Endothelial cell (in vitro differentiated cells): Measurements from ENCODE around the gene CCT2. TPM values are rescaled to one million over a fixed set of nuclear protein-coding genes. Genes with fewer than 3 reads are reported as not detected.

ENCODE experiments used
- DNase-seq: peaks from one replicate; pipeline ENCODE4 v3.0.0; 2021; ENCODE audit warnings: low spot score
- H3K27ac Mint-ChIP-seq: one replicate; pipeline ENCODE4 v1.8.0; 2021; ENCODE audit warnings: mixed read lengths, inconsistent platforms; ENCODE audit not compliant: unreplicated experiment
- H3K27me3 Mint-ChIP-seq: one replicate; pipeline ENCODE4 v1.8.0; 2021; ENCODE audit warnings: mild to moderate bottlenecking, moderate library complexity, mixed read lengths, inconsistent platforms; ENCODE audit not compliant: unreplicated experiment
- H3K36me3 Mint-ChIP-seq: one replicate; pipeline ENCODE4 v1.8.0; 2021; ENCODE audit warnings: mild to moderate bottlenecking, low read depth, mixed read lengths, inconsistent platforms; ENCODE audit not compliant: unreplicated experiment
- H3K4me1 Mint-ChIP-seq: one replicate; pipeline ENCODE4 v1.8.0; 2021; ENCODE audit warnings: mild to moderate bottlenecking, mixed read lengths, inconsistent platforms; ENCODE audit not compliant: unreplicated experiment
- H3K4me3 Mint-ChIP-seq: one replicate; pipeline ENCODE4 v1.8.0; 2021; ENCODE audit warnings: mild to moderate bottlenecking, mixed read lengths, inconsistent platforms; ENCODE audit not compliant: unreplicated experiment
- H3K9me3 Mint-ChIP-seq: one replicate; pipeline ENCODE4 v1.8.0; 2021; ENCODE audit warnings: mixed read lengths, inconsistent platforms; ENCODE audit not compliant: unreplicated experiment
- CTCF ChIP-seq: fragments of 200-600 bp; sonication (generic); IDR thresholded peaks from one replicate; pipeline ENCODE4 v1.5.0; 2021; ENCODE audit warnings: antibody characterized with exemption; ENCODE audit not compliant: unreplicated experiment
- total RNA-seq: library from RNA; stranded (reverse); fragmentation: NEBNext Ultra II Directional; extraction: Animal tissue kit (Norgen Biotek cat#: 25700); gene quantifications from one replicate; pipeline ENCODE4 v1.2.1, GENCODE V29; 2021; ENCODE audit not compliant: unreplicated experiment

CCT2 gene
- total RNA-seq, 1 donor from 2014 or later: 153 TPM

- no peak for TF ChIP-seq CTCF
- Mint-ChIP-seq H3K9me3 (no peaks in the 10 kb centered on the region), H3K36me3 (peaks cover 12% of the 10 kb centered on the region), H3K4me1 (peaks cover 10% of the 10 kb centered on the region), H3K4me3 (no peak overlapping the region), H3K27me3 (no peaks in the 10 kb centered on the region), H3K27ac (no peak overlapping the region)
- DNase-seq: no peak
These were observed 15.2 kb upstream of the CCT2 start for GRCh38 chr12:69570000-69570516.

- no peaks in the 10 kb centered on the region for H3K9me3 Mint-ChIP-seq
- TF ChIP-seq CTCF: peak; percentile 77
- H3K27me3 Mint-ChIP-seq: no peaks in the 10 kb centered on the region
- H3K4me3 Mint-ChIP-seq: peak overlapping the region; percentile 17
- peaks cover 12% of the 10 kb centered on the region for H3K36me3 Mint-ChIP-seq
- DNase-seq: peak; percentile 59
- peaks cover 10% of the 10 kb centered on the region for H3K4me1 Mint-ChIP-seq
- H3K27ac Mint-ChIP-seq: no peak overlapping the region
These were observed 14.5 kb upstream of the CCT2 start for GRCh38 chr12:69570545-69571399.

GRCh38 chr12:69575346-69575745 lies 9.9 kb upstream of the CCT2 start:
- TF ChIP-seq CTCF: no peak
- Mint-ChIP-seq H3K9me3 (no peaks in the 10 kb centered on the region), H3K4me3 (no peak overlapping the region), H3K4me1 (no peaks in the 10 kb centered on the region), H3K27me3 (no peaks in the 10 kb centered on the region), H3K27ac (no peak overlapping the region), H3K36me3 (peaks cover 12% of the 10 kb centered on the region)
- no peak for DNase-seq

- no peak for DNase-seq
- Mint-ChIP-seq H3K9me3 (no peaks in the 10 kb centered on the region), H3K4me1 (no peaks in the 10 kb centered on the region), H3K27ac (no peak overlapping the region), H3K27me3 (peaks cover 3% of the 10 kb centered on the region), H3K36me3 (peaks cover 6% of the 10 kb centered on the region), H3K4me3 (no peak overlapping the region)
- no peak for TF ChIP-seq CTCF
These were observed 7.0 kb upstream of the CCT2 start for GRCh38 chr12:69578283-69578682.

- no peak overlapping the region for H3K27ac Mint-ChIP-seq
- no peak for DNase-seq
- no peaks in the 10 kb centered on the region for H3K9me3 Mint-ChIP-seq
- peaks cover 3% of the 10 kb centered on the region for H3K27me3 Mint-ChIP-seq
- H3K36me3 Mint-ChIP-seq: peaks cover 4% of the 10 kb centered on the region
- TF ChIP-seq CTCF: no peak
- no peaks in the 10 kb centered on the region for H3K4me1 Mint-ChIP-seq
- H3K4me3 Mint-ChIP-seq: no peak overlapping the region
These were observed 6.2 kb upstream of the CCT2 start for GRCh38 chr12:69579029-69579428.
